Measurements from ENCODE around the gene NIBAN1.

GRCh38 chr1:185008838-185009237, 34.5 kb upstream of the NIBAN1 start:
- TF ChIP-seq CTCF (IDR thresholded peaks at IDR 0.05; ENCODE audit: insufficient read depth, low read depth, low read length) = no peak
- TF ChIP-seq EZH2 (IDR thresholded peaks at IDR 0.05; ENCODE audit: insufficient read depth, low read length) = no peak
